NCI-H446 treated with DMSO at 0.1 percent for 48 hours (cell line): Measurements from ENCODE around the gene SEMA5A.

Experiments used
- DNase-seq: peaks from one replicate; lab custom pipeline; 2025; lab: John Stamatoyannopoulos, UW

SEMA5A gene

GRCh38 chr5:9278921-9279603, 266.8 kb downstream of the SEMA5A start:
- DNase-seq = no peak

DNA sequence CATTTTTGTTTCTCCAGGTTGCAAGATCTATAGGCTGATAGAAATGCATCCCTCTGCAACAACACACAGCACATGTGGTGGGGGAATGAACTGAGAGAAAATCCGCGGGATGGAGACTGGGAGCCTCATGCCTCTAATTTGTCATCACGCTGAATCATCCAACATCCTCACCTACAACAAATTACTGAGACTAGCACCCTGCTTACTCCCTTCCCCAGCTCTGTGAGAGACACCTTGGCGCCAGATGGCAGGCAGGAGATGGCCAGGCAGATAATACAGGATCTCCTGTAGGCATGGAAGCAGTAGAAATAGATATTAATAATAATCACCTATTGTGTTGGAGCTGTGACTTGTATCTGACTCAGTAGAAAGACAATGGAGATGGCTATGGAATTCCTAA, 276.9 kb downstream of the SEMA5A start:
- DNase-seq = no peak

- DNase-seq = no peak
Observed at GRCh38 chr5:9268226-9268625, 277.6 kb downstream of the SEMA5A start.

DNA sequence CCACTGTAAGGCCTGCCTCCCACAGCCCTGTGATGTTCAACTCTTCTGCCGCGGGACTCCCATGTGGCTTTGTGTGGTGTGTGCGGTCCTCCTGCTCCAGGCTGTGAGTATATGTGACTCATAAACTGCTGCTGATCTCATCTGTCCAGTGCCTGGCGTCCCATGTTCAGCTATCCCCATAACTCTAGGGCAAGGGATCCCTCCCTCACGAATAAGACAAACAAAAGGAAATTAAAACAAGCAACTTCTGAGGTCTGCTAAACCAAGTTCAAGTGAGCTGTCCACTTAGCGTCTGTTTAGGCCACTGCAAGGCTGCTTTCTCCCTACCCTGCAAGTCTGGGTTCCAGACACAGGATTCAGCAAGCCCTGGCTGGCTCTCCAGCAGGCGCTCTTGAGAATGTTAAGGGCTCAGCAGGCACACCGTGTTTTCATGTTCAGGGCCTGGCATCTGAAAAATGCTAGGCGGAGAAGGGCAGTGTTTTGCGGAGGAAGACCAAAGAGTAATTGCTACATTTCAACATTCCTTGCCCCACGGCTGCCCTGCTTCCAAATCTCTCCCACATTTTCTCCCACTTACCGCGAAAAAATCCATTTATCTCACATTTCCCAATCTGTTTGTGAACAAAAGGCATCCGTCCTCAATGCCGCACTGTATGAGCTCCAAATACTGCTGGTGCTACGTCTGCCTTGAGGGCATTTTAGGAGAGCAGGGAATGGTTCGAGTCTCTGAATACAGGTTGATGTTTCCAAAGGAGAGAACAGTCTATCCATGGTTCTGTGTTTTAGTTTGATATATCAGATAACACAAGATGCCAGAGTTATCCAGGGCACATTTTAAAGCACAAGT, 280.2 kb downstream of the SEMA5A start:
- DNase-seq = no peak

DNA sequence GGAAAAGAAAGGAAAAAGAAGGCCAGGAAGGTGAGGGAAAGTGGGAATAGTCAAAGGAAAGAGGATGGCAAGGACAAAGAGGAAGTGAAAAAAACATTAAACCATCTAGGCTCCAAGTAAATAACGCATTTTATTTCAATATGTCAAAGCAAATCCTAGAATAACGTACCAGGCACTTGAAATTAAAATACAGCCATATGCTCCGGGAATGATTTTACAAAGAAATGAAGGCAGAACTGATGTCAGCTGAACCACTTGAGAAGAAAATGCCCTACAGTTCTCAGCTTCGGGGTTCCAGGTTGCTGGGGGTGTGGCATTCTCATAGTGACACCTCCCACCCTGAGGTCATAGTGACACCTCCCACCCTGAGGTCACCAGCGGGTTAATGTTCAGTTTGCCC, 281.6 kb downstream of the SEMA5A start:
- DNase-seq = no peak

GRCh38 chr5:9263656-9264055, 282.2 kb downstream of the SEMA5A start:
- DNase-seq = no peak

DNA sequence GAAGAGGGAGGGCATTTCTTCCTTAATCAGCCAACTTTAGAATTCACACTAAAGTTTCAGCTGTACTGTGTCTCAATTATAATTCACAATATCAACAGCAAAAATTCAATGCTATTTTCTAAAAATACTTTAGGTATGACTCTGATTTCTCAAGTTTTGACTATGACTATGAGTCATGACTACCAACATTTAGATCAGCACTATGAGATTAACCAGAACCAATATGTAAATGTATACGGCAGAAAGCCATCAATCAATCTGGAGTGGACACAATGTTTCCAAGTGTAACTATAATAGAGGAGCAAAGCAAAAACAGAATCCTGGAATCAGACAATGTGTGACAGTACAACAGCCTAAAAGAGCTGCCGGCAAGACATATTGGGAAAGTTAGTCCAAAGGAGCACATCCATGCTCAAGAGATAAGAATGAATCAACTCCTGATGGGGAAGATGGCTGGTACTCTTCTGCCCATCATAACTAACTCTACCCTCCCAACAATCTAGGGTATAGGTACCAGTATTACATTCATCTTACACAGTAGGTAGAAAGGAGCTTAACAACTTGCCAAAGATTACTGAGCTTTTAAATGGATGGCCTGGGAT, 294.4 kb downstream of the SEMA5A start:
- DNase-seq = no peak

DNA sequence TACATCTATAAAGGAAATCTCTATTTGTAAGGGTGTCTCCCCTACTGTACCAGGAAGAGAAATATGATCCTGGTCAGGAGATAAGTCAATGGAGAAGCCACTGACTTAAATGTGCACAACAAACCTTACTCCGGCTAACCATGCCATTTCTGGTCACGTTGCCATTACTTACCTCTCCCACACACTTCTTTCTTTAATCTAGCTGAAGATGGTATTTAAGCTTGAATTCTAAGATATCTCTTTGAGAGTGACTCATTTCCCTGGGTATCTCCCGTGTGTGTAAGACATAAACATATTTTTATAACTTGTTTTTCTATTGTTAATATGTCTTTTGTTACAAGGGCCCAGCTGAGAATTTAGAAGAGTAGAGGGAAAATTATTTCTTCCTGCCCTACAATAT, 296.6 kb downstream of the SEMA5A start:
- no peak for DNase-seq

GRCh38 chr5:9245071-9245470, 300.8 kb downstream of the SEMA5A start:
- no peak for DNase-seq

DNA sequence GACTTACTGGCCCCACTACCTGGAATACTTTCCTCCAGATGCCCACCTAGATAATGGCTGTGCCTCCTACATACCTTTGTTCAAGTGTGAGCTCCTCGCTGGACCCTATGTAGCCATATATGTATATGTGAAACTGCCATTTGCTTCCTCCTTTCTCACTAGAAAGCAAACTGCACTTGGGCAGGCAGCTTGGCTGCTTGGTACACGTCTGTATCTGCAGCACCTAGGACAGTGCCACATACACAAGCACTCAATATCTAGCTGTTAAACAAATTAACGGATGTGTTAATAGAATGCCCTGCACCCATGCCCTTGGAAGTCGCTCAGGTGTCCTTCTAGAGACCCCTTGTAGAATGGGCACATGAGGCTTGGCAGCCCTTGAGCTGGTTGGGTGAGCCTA, 301.5 kb downstream of the SEMA5A start:
- DNase-seq = no peak

- no peak for DNase-seq
Observed at GRCh38 chr5:9241479-9242305, 304.2 kb downstream of the SEMA5A start.

DNA sequence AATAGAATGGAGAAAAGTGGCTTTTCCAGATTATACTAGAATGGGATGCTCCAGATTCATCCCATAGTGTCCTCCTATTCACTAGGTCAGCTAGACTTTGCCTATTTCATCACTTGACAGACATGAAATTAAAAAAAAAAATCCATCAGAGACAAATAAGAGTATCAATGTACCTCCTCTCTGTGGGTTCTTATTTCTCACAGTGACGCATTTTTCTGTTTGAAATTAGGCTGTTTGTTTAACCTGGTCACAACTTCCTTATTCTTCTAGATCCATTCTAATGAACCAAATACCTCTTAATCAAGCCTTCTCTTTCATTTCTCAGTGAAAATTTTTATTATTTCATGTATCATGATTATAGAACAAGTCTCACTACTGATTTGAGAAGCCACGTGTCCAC, 305.4 kb downstream of the SEMA5A start:
- no peak for DNase-seq

- no peak for DNase-seq
Observed at GRCh38 chr5:9239626-9240025, 306.2 kb downstream of the SEMA5A start.

- DNase-seq = no peak
Observed at GRCh38 chr5:9239071-9239470, 306.8 kb downstream of the SEMA5A start.

DNA sequence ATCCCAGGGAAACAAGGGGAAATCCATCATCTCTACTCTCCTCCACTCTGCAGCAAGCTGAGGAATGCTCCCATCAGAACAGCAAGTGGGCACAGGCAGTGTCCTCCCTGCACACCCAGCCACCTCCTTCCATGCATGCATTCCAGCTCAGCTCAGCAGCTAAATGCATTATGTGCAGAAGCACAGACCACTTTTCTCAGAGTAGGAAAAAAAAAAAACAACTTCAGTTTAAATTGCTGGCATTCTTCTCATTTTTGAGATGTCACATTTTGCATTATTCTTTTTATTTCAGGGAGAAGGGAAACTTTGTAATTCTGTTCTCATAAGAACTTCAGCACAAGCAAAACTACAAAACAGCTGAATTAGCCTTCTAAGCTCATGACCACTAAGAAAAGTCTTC, 312.2 kb downstream of the SEMA5A start:
- DNase-seq = no peak

- no peak for DNase-seq
Observed at GRCh38 chr5:9233035-9233434, 312.8 kb downstream of the SEMA5A start.

DNA sequence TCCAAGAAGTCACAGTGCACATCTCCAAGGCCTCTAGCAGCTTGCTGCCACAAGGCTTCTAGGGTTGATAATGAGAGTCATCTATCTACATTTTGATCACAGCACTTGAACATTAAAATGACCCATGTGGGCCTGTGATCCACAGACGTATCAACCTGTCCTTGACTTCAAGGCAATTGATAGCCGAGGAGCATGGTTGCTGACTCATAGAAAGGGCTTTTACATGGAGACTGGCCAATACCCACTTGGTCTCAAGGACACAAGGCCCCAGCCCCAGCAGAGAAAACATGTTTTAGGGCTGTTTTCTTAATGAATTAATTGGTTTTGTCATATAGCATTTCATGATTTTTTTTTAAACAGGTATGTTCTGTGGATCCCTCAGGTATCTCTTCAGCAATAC, 314.0 kb downstream of the SEMA5A start:
- DNase-seq = no peak

- no peak for DNase-seq
Observed at GRCh38 chr5:9230355-9230754, 315.5 kb downstream of the SEMA5A start.

DNA sequence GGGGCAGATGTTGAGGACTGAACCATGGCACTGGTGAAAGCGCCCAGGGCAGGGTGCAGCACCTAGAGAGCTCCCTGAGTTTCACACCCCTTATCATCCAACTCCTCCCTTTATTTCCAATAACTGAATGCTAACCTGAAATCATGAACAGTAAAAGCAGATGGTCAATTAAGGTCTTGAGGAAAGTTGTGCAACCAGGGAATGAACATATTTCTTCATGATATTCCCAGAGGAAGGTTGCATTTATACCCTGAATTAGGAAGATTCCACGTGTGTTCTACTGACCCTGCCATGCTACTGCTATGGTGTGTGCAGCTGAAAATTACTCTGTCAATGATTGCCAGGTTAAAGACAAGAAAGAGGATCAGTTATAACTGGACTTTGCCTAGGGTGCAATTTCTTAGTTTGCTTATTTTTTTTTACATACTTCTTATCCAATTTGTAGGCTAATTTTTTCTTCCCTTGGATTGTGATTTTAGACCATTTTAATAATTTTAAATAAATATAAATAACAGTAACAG, 319.8 kb downstream of the SEMA5A start:
- DNase-seq = no peak

- DNase-seq = no peak
Observed at GRCh38 chr5:9222054-9222976, 323.6 kb downstream of the SEMA5A start.

GRCh38 chr5:9218358-9218757, 327.5 kb downstream of the SEMA5A start:
- DNase-seq = no peak
